ENCODE results near the gene MPLKIP. TPM values are rescaled to one million over a fixed set of nuclear protein-coding genes. Genes with fewer than 3 reads are reported as not detected.
"Not testable (repeated sequence)": the region's sequence is repeated elsewhere in the genome, so short reads cannot be mapped to it uniquely, and the experiment has no call there.

MPLKIP gene
- total and polyA plus RNA-seq, 10 of the 15 experiments (the other 5 are each of a cell fraction or from before 2014, with no cell fraction given) = 4.6 to 78.8 (median 37.2) TPM

DNA sequence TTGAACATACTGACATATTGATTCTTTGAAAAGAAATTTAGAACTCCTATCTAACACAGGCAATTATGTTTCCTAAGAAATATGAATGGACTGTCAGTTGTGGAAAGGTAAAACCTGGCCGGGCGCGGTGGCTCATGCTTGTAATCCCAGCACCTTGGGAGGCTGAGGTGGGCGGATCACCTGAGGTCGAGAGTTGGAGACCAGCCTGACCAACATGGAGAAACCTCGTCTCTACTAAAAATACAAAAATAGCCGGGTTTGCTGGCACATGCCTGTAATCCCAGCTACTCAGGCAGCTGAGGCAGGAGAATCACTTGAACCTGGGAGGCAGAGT, 13.8 kb upstream of the MPLKIP start:
- H3K27me3 ChIP-seq (replicated peaks in 1 of 2; ENCODE audit: control insufficient read depth in 2 of 2, insufficient read depth in 2 of 2, low read length in 1 of 2); SMC1A ChIA-PET (ENCODE audit: uncharacterized antibody, unreplicated experiment); H3K4me3 ChIP-seq; H3K79me2 ChIP-seq (ENCODE audit: control insufficient read depth, insufficient read depth, low read length); BruUV-seq (replicated peaks); intact Hi-C loops (cut with micrococcal nuclease; ENCODE audit: unreplicated experiment); H3K36me3 ChIP-seq (ENCODE audit: control insufficient read depth in 2 of 2, insufficient read depth in 2 of 2, low read length in 1 of 2); in situ Hi-C loops (cut with MboI); FAIRE-seq; POLR2A ChIA-PET; RAD21 ChIA-PET (ENCODE audit: unreplicated experiment); H3K9ac ChIP-seq (ENCODE audit: control insufficient read depth, insufficient read depth, low read length); H3K4me2 ChIP-seq (ENCODE audit: control insufficient read depth, insufficient read depth); H3K27ac ChIP-seq (ENCODE audit: control insufficient read depth, insufficient read depth); DNase-seq (ENCODE audit: low read depth, low spot score); H3K9me3 ChIP-seq (replicated peaks; ENCODE audit: control insufficient read depth, insufficient read depth, low read length); CTCF ChIA-PET; ATAC-seq; H2AFZ ChIP-seq (ENCODE audit: control insufficient read depth, low read depth, low read length); H3K4me1 ChIP-seq (ENCODE audit: control insufficient read depth, insufficient read depth, low read length); H4K20me1 ChIP-seq (ENCODE audit: control insufficient read depth, insufficient read depth): not testable (repeated sequence)
- WGBS (ENCODE audit: insufficient coverage, insufficient replicate concordance, low lambda C conversion rate, missing lambda C conversion rate) = 56% methylated on average over 7 of the region's 7 CpGs

DNA sequence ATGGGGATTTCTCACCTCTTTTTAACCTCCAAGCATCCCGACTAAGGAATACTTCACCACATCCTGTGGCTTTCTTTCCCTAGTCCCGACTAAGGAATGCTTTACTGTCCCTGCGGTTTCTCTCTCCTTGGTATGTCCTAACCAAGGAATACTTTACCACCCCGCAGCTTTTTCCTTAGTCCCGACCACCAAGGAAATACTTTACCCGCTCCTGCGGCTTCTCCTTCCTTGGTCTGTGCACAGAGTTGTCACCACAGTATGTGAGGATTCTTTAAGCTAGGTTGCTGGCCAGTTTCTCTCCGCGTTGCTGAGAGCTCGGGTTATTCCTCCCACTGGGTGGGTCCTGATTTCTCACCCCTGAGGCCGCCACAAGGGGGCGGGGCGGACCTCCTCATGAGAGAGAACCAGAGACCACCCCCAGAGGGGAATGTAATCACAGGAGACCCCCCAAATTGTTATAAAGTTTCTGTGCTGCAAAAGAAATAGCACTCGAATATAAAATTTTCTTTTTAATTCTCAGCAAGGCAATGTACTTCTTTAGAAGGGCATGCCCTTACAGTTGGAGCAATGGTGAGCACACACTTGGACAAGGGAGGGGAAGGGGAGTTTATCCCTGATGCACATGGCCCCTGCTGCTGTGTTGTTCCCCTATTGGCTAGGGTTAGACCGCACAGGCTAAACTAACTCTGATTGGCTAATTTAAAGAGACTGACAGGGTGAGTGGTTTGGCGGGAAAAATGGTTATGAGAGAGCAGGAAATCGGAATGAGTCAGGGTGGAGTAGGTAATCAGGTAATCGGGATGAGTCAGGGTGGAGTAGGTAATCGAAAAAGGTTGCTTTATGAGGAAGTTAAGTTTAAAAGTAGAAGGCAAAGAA, 13.2 kb upstream of the MPLKIP start:
- FAIRE-seq = no peak
- intact Hi-C loops (cut with micrococcal nuclease; ENCODE audit: unreplicated experiment) (no loop called here), in situ Hi-C loops (cut with MboI) (no loop called here)
- DNase-seq (ENCODE audit: low read depth, low spot score) = no peak
- Histone ChIP-seq H3K27ac (ENCODE audit: control insufficient read depth, insufficient read depth) (no peak overlapping the region), H3K9ac (ENCODE audit: control insufficient read depth, insufficient read depth, low read length) (no peak overlapping the region), H3K4me2 (ENCODE audit: control insufficient read depth, insufficient read depth) (no peak overlapping the region), H3K27me3 (replicated peaks in 1 of 2; ENCODE audit: control insufficient read depth in 2 of 2, insufficient read depth in 2 of 2, low read length in 1 of 2) (no peaks in the 10 kb centered on the region), H3K36me3 (ENCODE audit: control insufficient read depth in 2 of 2, insufficient read depth in 2 of 2, low read length in 1 of 2) (no peaks in the 10 kb centered on the region), H4K20me1 (ENCODE audit: control insufficient read depth, insufficient read depth) (no peaks in the 10 kb centered on the region), H3K4me3 (no peak overlapping the region), H3K4me1 (ENCODE audit: control insufficient read depth, insufficient read depth, low read length) (no peaks in the 10 kb centered on the region), H3K79me2 (ENCODE audit: control insufficient read depth, insufficient read depth, low read length) (no peaks in the 10 kb centered on the region), H2AFZ (ENCODE audit: control insufficient read depth, low read depth, low read length) (no peak overlapping the region), H3K9me3 (replicated peaks; ENCODE audit: control insufficient read depth, insufficient read depth, low read length) (no peaks in the 10 kb centered on the region)
- POLR2A ChIA-PET = no interaction called here
- RAD21 ChIA-PET (ENCODE audit: unreplicated experiment) = no interaction called here
- ATAC-seq = no peak
- BruUV-seq (replicated peaks) = no TSS peak
- 42% methylated on average over 19 of the region's 19 CpGs for WGBS (ENCODE audit: insufficient coverage, insufficient replicate concordance, low lambda C conversion rate, missing lambda C conversion rate)
- CTCF ChIA-PET = no interaction called here
- SMC1A ChIA-PET (ENCODE audit: uncharacterized antibody, unreplicated experiment) = no interaction called here
- TF ChIP-seq TAF1 (IDR thresholded peaks at IDR 0.05; ENCODE audit: borderline replicate concordance, low read depth, low read length) (no peak), ZNF24 (IDR thresholded peaks at IDR 0.05) (no peak), RAD51 (IDR thresholded peaks at IDR 0.05) (no peak), DPF2 (IDR thresholded peaks at IDR 0.05) (no peak), RFX5 (IDR thresholded peaks at IDR 0.05; ENCODE audit: low read depth, low read length) (no peak), CEBPB (IDR thresholded peaks at IDR 0.05; ENCODE audit: borderline replicate concordance in 1 of 2, low read depth in 2 of 2, low read length in 2 of 2) (no peak), TARDBP (IDR thresholded peaks at IDR 0.05; ENCODE audit: borderline replicate concordance) (no peak)
- TF ChIP-seq, protein P1, sequence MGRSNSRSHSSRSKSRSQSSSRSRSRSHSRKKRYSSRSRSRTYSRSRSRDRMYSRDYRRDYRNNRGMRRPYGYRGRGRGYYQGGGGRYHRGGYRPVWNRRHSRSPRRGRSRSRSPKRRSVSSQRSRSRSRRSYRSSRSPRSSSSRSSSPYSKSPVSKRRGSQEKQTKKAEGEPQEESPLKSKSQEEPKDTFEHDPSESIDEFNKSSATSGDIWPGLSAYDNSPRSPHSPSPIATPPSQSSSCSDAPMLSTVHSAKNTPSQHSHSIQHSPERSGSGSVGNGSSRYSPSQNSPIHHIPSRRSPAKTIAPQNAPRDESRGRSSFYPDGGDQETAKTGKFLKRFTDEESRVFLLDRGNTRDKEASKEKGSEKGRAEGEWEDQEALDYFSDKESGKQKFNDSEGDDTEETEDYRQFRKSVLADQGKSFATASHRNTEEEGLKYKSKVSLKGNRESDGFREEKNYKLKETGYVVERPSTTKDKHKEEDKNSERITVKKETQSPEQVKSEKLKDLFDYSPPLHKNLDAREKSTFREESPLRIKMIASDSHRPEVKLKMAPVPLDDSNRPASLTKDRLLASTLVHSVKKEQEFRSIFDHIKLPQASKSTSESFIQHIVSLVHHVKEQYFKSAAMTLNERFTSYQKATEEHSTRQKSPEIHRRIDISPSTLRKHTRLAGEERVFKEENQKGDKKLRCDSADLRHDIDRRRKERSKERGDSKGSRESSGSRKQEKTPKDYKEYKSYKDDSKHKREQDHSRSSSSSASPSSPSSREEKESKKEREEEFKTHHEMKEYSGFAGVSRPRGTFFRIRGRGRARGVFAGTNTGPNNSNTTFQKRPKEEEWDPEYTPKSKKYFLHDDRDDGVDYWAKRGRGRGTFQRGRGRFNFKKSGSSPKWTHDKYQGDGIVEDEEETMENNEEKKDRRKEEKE (IDR thresholded peaks at IDR 0.05) = no peak
- TF ChIP-seq, protein P2, sequence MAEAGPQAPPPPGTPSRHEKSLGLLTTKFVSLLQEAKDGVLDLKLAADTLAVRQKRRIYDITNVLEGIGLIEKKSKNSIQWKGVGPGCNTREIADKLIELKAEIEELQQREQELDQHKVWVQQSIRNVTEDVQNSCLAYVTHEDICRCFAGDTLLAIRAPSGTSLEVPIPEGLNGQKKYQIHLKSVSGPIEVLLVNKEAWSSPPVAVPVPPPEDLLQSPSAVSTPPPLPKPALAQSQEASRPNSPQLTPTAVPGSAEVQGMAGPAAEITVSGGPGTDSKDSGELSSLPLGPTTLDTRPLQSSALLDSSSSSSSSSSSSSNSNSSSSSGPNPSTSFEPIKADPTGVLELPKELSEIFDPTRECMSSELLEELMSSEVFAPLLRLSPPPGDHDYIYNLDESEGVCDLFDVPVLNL (IDR thresholded peaks at IDR 0.05; ENCODE audit: low read depth, low read length) = no peak

All from GM12878 (cell line).